Measurements from ENCODE around the gene CAB39. TPM values are rescaled to one million over a fixed set of nuclear protein-coding genes. Genes with fewer than 3 reads are reported as not detected.
"Not testable (repeated sequence)": the region's sequence is repeated elsewhere in the genome, so short reads cannot be mapped to it uniquely, and the experiment has no call there.

Gene CAB39
- total and polyA plus RNA-seq, 2 of the 8 experiments (the other 6 are each of a cell fraction or from before 2014, with no cell fraction given) = 16.4 to 50.5 TPM

- H2BK15ac ChIP-seq (ENCODE audit: low read length); H4K8ac ChIP-seq (ENCODE audit: extremely low read depth, insufficient read depth, low read length); H3K14ac ChIP-seq (ENCODE audit: insufficient read length); H3K4ac ChIP-seq (replicated peaks; ENCODE audit: insufficient read length, low read depth, low read length); H3K56ac ChIP-seq (replicated peaks; ENCODE audit: insufficient read length, low read depth, low read length); H2BK20ac ChIP-seq (ENCODE audit: low read length); H4K91ac ChIP-seq (replicated peaks; ENCODE audit: insufficient read length, low read length); H2AK5ac ChIP-seq (ENCODE audit: low read depth, low read length); H3K4me2 ChIP-seq (ENCODE audit: insufficient read depth in 1 of 2, low read depth in 2 of 2, low read length in 2 of 2); DNase-seq (ENCODE audit: low read depth in 1 of 2, low spot score in 2 of 2); H3K9ac ChIP-seq (replicated peaks in 1 of 4; ENCODE audit: extremely low read depth in 1 of 4, low read depth in 3 of 4, low read length in 3 of 4); H3K18ac ChIP-seq (ENCODE audit: extremely low read depth, low read length); H3K9me3 ChIP-seq (ENCODE audit: insufficient read depth in 2 of 2, low read depth in 1 of 2, low read length in 1 of 2); H3K4me3 ChIP-seq (ENCODE audit: extremely low read depth in 1 of 4, insufficient read depth in 2 of 4, low read depth in 3 of 4, low read length in 4 of 4); H3K27me3 ChIP-seq (replicated peaks in 1 of 4; ENCODE audit: control insufficient read depth in 3 of 4, extremely low read depth in 1 of 4, insufficient read depth in 3 of 4, low read length in 3 of 4); H3K23ac ChIP-seq (ENCODE audit: insufficient read length); H3K27ac ChIP-seq (ENCODE audit: low read depth, low read length); FAIRE-seq; POLR2A ChIA-PET (ENCODE audit: partially characterized antibody); H4K5ac ChIP-seq (ENCODE audit: insufficient read length, low read depth, low read length); H3K79me1 ChIP-seq (ENCODE audit: low read depth, low read length); H2AFZ ChIP-seq (ENCODE audit: low read length); H3K23me2 ChIP-seq (ENCODE audit: low read depth, low read length); H2BK12ac ChIP-seq (ENCODE audit: low read depth, low read length); H3K36me3 ChIP-seq (ENCODE audit: control insufficient read depth in 2 of 4, insufficient read depth in 4 of 4, low read length in 3 of 4); H4K20me1 ChIP-seq (replicated peaks in 1 of 2; ENCODE audit: control insufficient read depth in 1 of 2, insufficient read depth in 2 of 2, low read length in 2 of 2); H2BK120ac ChIP-seq (replicated peaks; ENCODE audit: low read depth, low read length); H2BK5ac ChIP-seq (ENCODE audit: low read depth, low read length): not testable (repeated sequence)
- 92% methylated on average over 9 of the region's 14 CpGs; no CpG with 5 or more reads in 1 of the 2 experiments for WGBS, 2 experiments (ENCODE audit: extremely low coverage in 1 of 2, insufficient coverage in 1 of 2, insufficient read length in 1 of 2, insufficient replicate concordance in 2 of 2, low coverage in 1 of 2, low lambda C conversion rate in 2 of 2, missing lambda C conversion rate in 1 of 2)
- CTCF ChIA-PET (ENCODE audit: partially characterized antibody) = interaction anchor here (0.9 to 1.6 kb wide), 3 partner anchors 11 to 37 kb away, joined by 3 to 4 read pairs (median 4); no protein-coding TSS in a partner anchor
- peaks cover 0 to 82% of the 10 kb centered on the region in 2 experiments; a peak in 3 of 4 replicates for H3K79me2 ChIP-seq (ENCODE audit: control insufficient read depth in 1 of 2, insufficient read depth in 2 of 2, low read length in 2 of 2)
- peaks cover 0 to 26% (median 7%) of the 10 kb centered on the region in 4 experiments; a peak in 5 of 7 replicates for H3K4me1 ChIP-seq (replicated peaks in 1 of 4; ENCODE audit: control insufficient read depth in 3 of 4, insufficient read depth in 4 of 4, low read length in 3 of 4)
Measured at GRCh38 chr2:230724957-230725356, 12.3 kb downstream of the CAB39 start.

All from H1 (cell line).